Measurements from ENCODE around the gene GOLGA8S.
"Not testable (repeated sequence)": the region's sequence is repeated elsewhere in the genome, so short reads cannot be mapped to it uniquely, and the experiment has no call there.

GRCh38 chr15:23362622-23363021 is 8.1 kb downstream of the GOLGA8S start:
- TF ChIP-seq EZH2phosphoT487 (IDR thresholded peaks at IDR 0.05; ENCODE audit: borderline replicate concordance, low read depth, low read length); CTCF (conservative IDR thresholded peaks at IDR 0.05; ENCODE audit: low read length): not testable (repeated sequence)

Measured in OCI-LY7 (cell line).